Neuron (in vitro differentiated cells): ENCODE results near the gene CDHR2.
"Not testable (repeated sequence)": the region's sequence is repeated elsewhere in the genome, so short reads cannot be mapped to it uniquely, and the experiment has no call there.

ENCODE experiments used
- H2AFZ ChIP-seq: one replicate; pipeline ENCODE4 v1.6.1; 2013; ENCODE audit warnings: low read depth, mild to moderate bottlenecking, inconsistent platforms, low read length, moderate library complexity
- H3K27me3 ChIP-seq: one replicate; pipeline ENCODE4 v1.6.1; 2013; ENCODE audit warnings: low read length; ENCODE audit not compliant: insufficient read depth
- H3K36me3 ChIP-seq: one replicate; pipeline ENCODE4 v1.6.1; 2013; ENCODE audit warnings: low read length; ENCODE audit not compliant: insufficient read depth
- H3K4me1 ChIP-seq: one replicate; pipeline ENCODE4 v1.6.1; 2013; ENCODE audit warnings: low read length; ENCODE audit not compliant: insufficient read depth
- H3K4me3 ChIP-seq: 2 replicates; pipeline ENCODE4 v1.5.1; 2013; ENCODE audit warnings: mild to moderate bottlenecking, low read length, moderate library complexity
- H3K9me3 ChIP-seq: one replicate; pipeline ENCODE4 v1.6.1; 2013; ENCODE audit warnings: low read length

CDHR2 gene

GRCh38 chr5:176593273-176593869, 44.2 kb downstream of the CDHR2 start:
- H3K4me1 ChIP-seq, result no peaks in the 10 kb centered on the region
- peaks cover 29% of the 10 kb centered on the region for H3K36me3 ChIP-seq
- H3K4me3 ChIP-seq, result no peak overlapping the region
- H3K27me3 ChIP-seq, result no peaks in the 10 kb centered on the region
- H2AFZ ChIP-seq, result no peak overlapping the region
- peaks cover 18% of the 10 kb centered on the region for H3K9me3 ChIP-seq

- Histone ChIP-seq H3K4me3 (no peak overlapping the region), H2AFZ (no peak overlapping the region), H3K27me3 (no peaks in the 10 kb centered on the region), H3K36me3 (peaks cover 41% of the 10 kb centered on the region), H3K4me1 (no peaks in the 10 kb centered on the region), H3K9me3 (peaks cover 19% of the 10 kb centered on the region)
Measured at GRCh38 chr5:176594554-176594953, 45.4 kb downstream of the CDHR2 start.

- Histone ChIP-seq H3K9me3 (peaks cover 19% of the 10 kb centered on the region), H3K4me1 (no peaks in the 10 kb centered on the region), H3K4me3 (no peak overlapping the region), H2AFZ (no peak overlapping the region), H3K27me3 (no peaks in the 10 kb centered on the region), H3K36me3 (peaks cover 49% of the 10 kb centered on the region)
Measured at GRCh38 chr5:176595386-176595943, 46.3 kb downstream of the CDHR2 start.

- no peak overlapping the region for H3K4me3 ChIP-seq
- no peaks in the 10 kb centered on the region for H3K27me3 ChIP-seq
- H3K36me3 ChIP-seq, result peaks cover 50% of the 10 kb centered on the region
- no peak overlapping the region for H2AFZ ChIP-seq
- H3K4me1 ChIP-seq, result no peaks in the 10 kb centered on the region
- H3K9me3 ChIP-seq, result peaks cover 19% of the 10 kb centered on the region
Measured at GRCh38 chr5:176596069-176596644, 47.0 kb downstream of the CDHR2 start.

GRCh38 chr5:176596689-176597416, 47.7 kb downstream of the CDHR2 start:
- no peaks in the 10 kb centered on the region for H3K27me3 ChIP-seq
- peaks cover 53% of the 10 kb centered on the region for H3K36me3 ChIP-seq
- no peak overlapping the region for H2AFZ ChIP-seq
- peaks cover 16% of the 10 kb centered on the region for H3K9me3 ChIP-seq
- H3K4me3 ChIP-seq, result no peak overlapping the region
- no peaks in the 10 kb centered on the region for H3K4me1 ChIP-seq

GRCh38 chr5:176597417-176598389, 48.6 kb downstream of the CDHR2 start:
- peaks cover 44% of the 10 kb centered on the region for H3K36me3 ChIP-seq
- no peak overlapping the region for H3K4me3 ChIP-seq
- H3K4me1 ChIP-seq, result no peaks in the 10 kb centered on the region
- no peaks in the 10 kb centered on the region for H3K27me3 ChIP-seq
- H2AFZ ChIP-seq, result no peak overlapping the region
- peaks cover 7% of the 10 kb centered on the region for H3K9me3 ChIP-seq

- H3K4me3 ChIP-seq, H3K4me1 ChIP-seq, H3K27me3 ChIP-seq, H2AFZ ChIP-seq, H3K9me3 ChIP-seq: not testable (repeated sequence)
- peaks cover 40% of the 10 kb centered on the region for H3K36me3 ChIP-seq
Measured at GRCh38 chr5:176599749-176600430, 50.7 kb downstream of the CDHR2 start.

GRCh38 chr5:176601901-176602482, 52.9 kb downstream of the CDHR2 start:
- no peak overlapping the region for H3K4me3 ChIP-seq
- H3K27me3 ChIP-seq, result no peaks in the 10 kb centered on the region
- no peak overlapping the region for H2AFZ ChIP-seq
- H3K36me3 ChIP-seq, result peaks cover 35% of the 10 kb centered on the region
- peaks cover 9% of the 10 kb centered on the region for H3K4me1 ChIP-seq
- peaks cover 6% of the 10 kb centered on the region for H3K9me3 ChIP-seq

GRCh38 chr5:176603091-176603490, 53.9 kb downstream of the CDHR2 start:
- no peaks in the 10 kb centered on the region for H3K27me3 ChIP-seq
- peaks cover 9% of the 10 kb centered on the region for H3K4me1 ChIP-seq
- H3K4me3 ChIP-seq, result no peak overlapping the region
- H3K36me3 ChIP-seq, result peaks cover 27% of the 10 kb centered on the region
- no peak overlapping the region for H2AFZ ChIP-seq
- H3K9me3 ChIP-seq, result peaks cover 1% of the 10 kb centered on the region

GRCh38 chr5:176606032-176606431, 56.9 kb downstream of the CDHR2 start:
- Histone ChIP-seq H3K4me3 (no peak overlapping the region), H3K36me3 (peaks cover 6% of the 10 kb centered on the region), H3K27me3 (no peaks in the 10 kb centered on the region), H2AFZ (no peak overlapping the region), H3K9me3 (no peaks in the 10 kb centered on the region), H3K4me1 (peaks cover 22% of the 10 kb centered on the region)

GRCh38 chr5:176606875-176607274, 57.7 kb downstream of the CDHR2 start:
- Histone ChIP-seq H2AFZ (no peak overlapping the region), H3K4me3 (no peak overlapping the region), H3K27me3 (no peaks in the 10 kb centered on the region), H3K4me1 (peaks cover 22% of the 10 kb centered on the region), H3K36me3 (peaks cover 2% of the 10 kb centered on the region), H3K9me3 (no peaks in the 10 kb centered on the region)

- H3K4me3 ChIP-seq, result peak overlapping the region; percentile 65
- H3K9me3 ChIP-seq, result no peaks in the 10 kb centered on the region
- peaks cover 26% of the 10 kb centered on the region for H3K4me1 ChIP-seq
- H2AFZ ChIP-seq, result no peak overlapping the region
- H3K36me3 ChIP-seq, result peaks cover 2% of the 10 kb centered on the region
- H3K27me3 ChIP-seq, result no peaks in the 10 kb centered on the region
Measured at GRCh38 chr5:176608142-176608705, 59.1 kb downstream of the CDHR2 start.
